ENCODE data around the gene WDR27.
A peak's percentile ranks its signal among the peaks of the same experiment; 100 is the strongest.

WDR27 gene

DNA sequence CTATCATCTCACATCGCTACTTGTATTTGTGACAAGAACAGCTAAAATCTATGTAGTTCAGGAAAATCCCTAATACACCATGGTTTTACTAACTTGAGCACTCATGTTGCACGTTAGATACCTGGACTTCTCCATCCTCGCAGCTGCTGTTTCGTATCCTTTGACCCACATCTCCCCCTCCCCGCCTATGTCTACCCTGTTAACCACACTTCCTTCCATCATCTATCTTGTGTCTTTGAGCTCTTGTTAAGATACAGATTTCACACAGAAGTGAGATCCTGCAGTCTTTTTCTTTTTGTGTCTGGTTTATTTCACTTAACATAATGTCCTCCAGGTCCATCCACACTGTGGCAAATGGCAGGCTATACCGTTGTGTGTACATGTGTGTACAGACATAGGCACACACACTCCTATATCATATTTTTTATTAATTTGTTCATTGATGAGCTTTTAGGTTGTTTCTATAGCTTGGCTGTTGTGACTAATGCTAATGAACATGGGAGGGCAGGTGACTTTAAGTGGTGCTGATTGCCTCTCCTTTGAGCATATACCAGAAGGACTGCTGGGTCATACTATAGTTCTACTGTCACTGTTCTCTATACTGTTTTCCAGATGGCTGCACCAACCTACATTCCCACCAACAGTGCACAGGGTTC lies 117.8 kb downstream of the WDR27 start:
- Histone ChIP-seq H3K4me2 (ENCODE audit: low read depth, low read length, poor library complexity, severe bottlenecking) (peak overlapping the region; percentile 55), H3K79me2 (ENCODE audit: insufficient read depth, low read length) (no peaks in the 10 kb centered on the region), H3K9me2 (replicated peaks; ENCODE audit: low read depth, low read length) (no peaks in the 10 kb centered on the region), H3K27me3 (ENCODE audit: insufficient read depth, low read length, poor library complexity, severe bottlenecking) (no peaks in the 10 kb centered on the region), H3F3A (ENCODE audit: low read depth) (no peaks in the 10 kb centered on the region), H3K9me3 (ENCODE audit: insufficient read depth, low read depth, low read length) (no peaks in the 10 kb centered on the region), H3K36me3 (ENCODE audit: insufficient read depth, low read length) (no peaks in the 10 kb centered on the region), H3K4me3 (ENCODE audit: low read length, poor library complexity, severe bottlenecking) (no peak overlapping the region), H2AFZ (ENCODE audit: low read length) (no peak overlapping the region), H3K9ac (ENCODE audit: low read depth, low read length, poor library complexity, severe bottlenecking) (no peak overlapping the region), H3K4me1 (ENCODE audit: insufficient read depth, low read length, poor library complexity, severe bottlenecking) (peaks cover 6% of the 10 kb centered on the region), H4K20me1 (ENCODE audit: insufficient read depth, low read length, poor library complexity, severe bottlenecking) (no peaks in the 10 kb centered on the region)
- TF ChIP-seq, protein P1, sequence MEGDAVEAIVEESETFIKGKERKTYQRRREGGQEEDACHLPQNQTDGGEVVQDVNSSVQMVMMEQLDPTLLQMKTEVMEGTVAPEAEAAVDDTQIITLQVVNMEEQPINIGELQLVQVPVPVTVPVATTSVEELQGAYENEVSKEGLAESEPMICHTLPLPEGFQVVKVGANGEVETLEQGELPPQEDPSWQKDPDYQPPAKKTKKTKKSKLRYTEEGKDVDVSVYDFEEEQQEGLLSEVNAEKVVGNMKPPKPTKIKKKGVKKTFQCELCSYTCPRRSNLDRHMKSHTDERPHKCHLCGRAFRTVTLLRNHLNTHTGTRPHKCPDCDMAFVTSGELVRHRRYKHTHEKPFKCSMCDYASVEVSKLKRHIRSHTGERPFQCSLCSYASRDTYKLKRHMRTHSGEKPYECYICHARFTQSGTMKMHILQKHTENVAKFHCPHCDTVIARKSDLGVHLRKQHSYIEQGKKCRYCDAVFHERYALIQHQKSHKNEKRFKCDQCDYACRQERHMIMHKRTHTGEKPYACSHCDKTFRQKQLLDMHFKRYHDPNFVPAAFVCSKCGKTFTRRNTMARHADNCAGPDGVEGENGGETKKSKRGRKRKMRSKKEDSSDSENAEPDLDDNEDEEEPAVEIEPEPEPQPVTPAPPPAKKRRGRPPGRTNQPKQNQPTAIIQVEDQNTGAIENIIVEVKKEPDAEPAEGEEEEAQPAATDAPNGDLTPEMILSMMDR (conservative IDR thresholded peaks at IDR 0.05; ENCODE audit: low read length) = no peak
- TF ChIP-seq EZH2phosphoT487 (IDR thresholded peaks at IDR 0.05; ENCODE audit: borderline replicate concordance) = no peak

DNA sequence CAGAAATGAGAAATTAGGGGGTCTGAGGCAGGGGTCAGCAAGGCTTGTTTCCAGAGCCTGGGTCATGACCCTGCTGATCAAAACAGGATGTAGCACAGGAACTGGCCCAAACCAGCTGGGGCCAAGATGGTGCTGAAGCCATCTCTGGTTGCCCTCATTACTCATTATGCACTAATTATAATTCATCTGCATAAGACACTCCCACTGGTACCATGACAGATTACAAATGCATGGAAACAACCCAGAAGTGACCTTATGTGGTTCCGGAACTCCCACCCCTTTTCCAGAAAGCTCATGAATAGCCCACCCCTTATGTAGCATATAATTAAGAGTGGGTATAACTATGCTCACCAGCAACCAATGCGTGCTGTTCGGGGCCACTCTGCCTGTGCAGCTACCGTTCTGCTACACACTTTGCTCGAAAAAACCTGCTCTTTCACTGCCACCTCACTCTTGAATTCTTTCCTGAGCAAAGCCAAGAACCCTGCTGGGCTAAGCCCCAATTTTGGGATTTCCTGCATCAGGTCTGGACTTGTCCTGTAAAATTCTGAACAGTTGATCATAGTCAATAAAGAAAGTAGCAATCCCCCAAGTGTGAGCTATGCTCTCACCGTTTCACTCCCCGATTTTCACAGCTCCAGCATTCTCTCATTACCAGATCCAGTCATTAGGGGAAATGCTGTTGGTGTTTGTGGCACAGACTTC lies 122.3 kb downstream of the WDR27 start:
- Histone ChIP-seq H3K4me3 (ENCODE audit: low read length, poor library complexity, severe bottlenecking) (no peak overlapping the region), H3K9ac (ENCODE audit: low read depth, low read length, poor library complexity, severe bottlenecking) (no peak overlapping the region), H3K9me3 (ENCODE audit: insufficient read depth, low read depth, low read length) (no peaks in the 10 kb centered on the region), H4K20me1 (ENCODE audit: insufficient read depth, low read length, poor library complexity, severe bottlenecking) (no peaks in the 10 kb centered on the region), H3K9me2 (replicated peaks; ENCODE audit: low read depth, low read length) (no peaks in the 10 kb centered on the region), H2AFZ (ENCODE audit: low read length) (no peak overlapping the region), H3K79me2 (ENCODE audit: insufficient read depth, low read length) (no peaks in the 10 kb centered on the region), H3K27me3 (ENCODE audit: insufficient read depth, low read length, poor library complexity, severe bottlenecking) (no peaks in the 10 kb centered on the region), H3F3A (ENCODE audit: low read depth) (no peaks in the 10 kb centered on the region), H3K36me3 (ENCODE audit: insufficient read depth, low read length) (no peaks in the 10 kb centered on the region), H3K4me1 (ENCODE audit: insufficient read depth, low read length, poor library complexity, severe bottlenecking) (peaks cover 4% of the 10 kb centered on the region), H3K4me2 (ENCODE audit: low read depth, low read length, poor library complexity, severe bottlenecking) (no peak overlapping the region)
- TF ChIP-seq, protein P1 (conservative IDR thresholded peaks at IDR 0.05; ENCODE audit: low read length) = no peak
- TF ChIP-seq EZH2phosphoT487 (IDR thresholded peaks at IDR 0.05; ENCODE audit: borderline replicate concordance) = no peak

DNA sequence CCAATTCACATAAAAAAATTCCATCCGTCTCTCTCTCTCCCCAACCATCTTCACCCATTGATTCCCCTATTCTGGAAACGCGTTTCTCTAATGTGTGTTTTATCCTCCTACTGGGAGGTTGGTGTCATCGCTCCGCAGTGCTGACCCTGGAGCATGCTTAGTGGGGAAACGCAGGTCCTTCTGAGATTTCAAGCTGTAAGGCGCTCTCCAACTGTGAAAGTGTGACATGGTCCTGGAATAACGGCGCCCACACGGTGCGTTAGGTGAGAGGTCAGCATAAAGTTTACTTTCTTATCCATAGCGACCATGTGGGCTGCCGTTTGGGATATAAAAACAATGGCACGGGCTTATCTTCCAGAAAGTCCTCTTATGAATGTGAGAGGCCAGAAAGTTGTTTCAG lies 123.9 kb downstream of the WDR27 start:
- H3K79me2 ChIP-seq (ENCODE audit: insufficient read depth, low read length) = no peaks in the 10 kb centered on the region
- no peak overlapping the region for H3K4me3 ChIP-seq (ENCODE audit: low read length, poor library complexity, severe bottlenecking)
- no peak overlapping the region for H2AFZ ChIP-seq (ENCODE audit: low read length)
- no peaks in the 10 kb centered on the region for H3K36me3 ChIP-seq (ENCODE audit: insufficient read depth, low read length)
- no peak overlapping the region for H3K9ac ChIP-seq (ENCODE audit: low read depth, low read length, poor library complexity, severe bottlenecking)
- no peaks in the 10 kb centered on the region for H3K4me1 ChIP-seq (ENCODE audit: insufficient read depth, low read length, poor library complexity, severe bottlenecking)
- H3F3A ChIP-seq (ENCODE audit: low read depth) = no peaks in the 10 kb centered on the region
- H4K20me1 ChIP-seq (ENCODE audit: insufficient read depth, low read length, poor library complexity, severe bottlenecking) = no peaks in the 10 kb centered on the region
- no peaks in the 10 kb centered on the region for H3K9me2 ChIP-seq (replicated peaks; ENCODE audit: low read depth, low read length)
- no peaks in the 10 kb centered on the region for H3K27me3 ChIP-seq (ENCODE audit: insufficient read depth, low read length, poor library complexity, severe bottlenecking)
- no peak for TF ChIP-seq EZH2phosphoT487 (IDR thresholded peaks at IDR 0.05; ENCODE audit: borderline replicate concordance)
- TF ChIP-seq, protein P1 (conservative IDR thresholded peaks at IDR 0.05; ENCODE audit: low read length) = no peak
- H3K9me3 ChIP-seq (ENCODE audit: insufficient read depth, low read depth, low read length) = no peaks in the 10 kb centered on the region; the same call in 1 of the 2 replicates
- H3K4me2 ChIP-seq (ENCODE audit: low read depth, low read length, poor library complexity, severe bottlenecking) = no peak overlapping the region

Measured in Loucy (cell line).